Hepatocyte (in vitro differentiated cells): ENCODE measurements around the gene ZNF470.

Experiments used
- EZH2 ChIP-seq: fragments of 200-600 bp; sonication (generic); IDR thresholded peaks from 2 replicates; pipeline ENCODE4 v1.6.1; 2016; ENCODE audit warnings: antibody characterized with exemption, mild to moderate bottlenecking, borderline replicate concordance
- TF ChIP-seq, protein P1 (sequence below): fragments of 200-600 bp; sonication (generic); IDR thresholded peaks from 2 replicates; pipeline ENCODE4 v1.5.1; 2016; ENCODE audit warnings: antibody characterized with exemption, mild to moderate bottlenecking; ENCODE audit not compliant: poor library complexity

DNA sequence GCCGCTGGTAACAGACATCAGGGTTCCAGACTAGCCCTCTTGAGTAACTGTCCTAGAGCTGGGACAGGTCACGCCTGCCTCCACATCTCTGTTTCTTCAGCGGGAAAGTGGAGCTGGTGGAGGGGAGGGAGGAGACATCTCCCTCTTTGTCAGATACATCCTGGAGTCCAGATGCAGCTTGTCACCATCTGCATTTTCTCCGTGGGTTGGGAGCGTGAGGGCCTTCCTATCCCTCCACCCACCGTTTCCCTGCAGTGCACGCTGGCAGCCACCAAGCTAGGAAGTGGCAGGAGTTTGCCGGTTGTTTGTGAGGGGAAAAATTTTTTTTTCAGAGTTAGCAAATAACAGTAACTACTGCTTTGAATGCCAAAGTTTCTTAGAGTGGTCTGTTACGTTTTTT is 55.7 kb downstream of the ZNF470 start:
- TF ChIP-seq, protein P1, sequence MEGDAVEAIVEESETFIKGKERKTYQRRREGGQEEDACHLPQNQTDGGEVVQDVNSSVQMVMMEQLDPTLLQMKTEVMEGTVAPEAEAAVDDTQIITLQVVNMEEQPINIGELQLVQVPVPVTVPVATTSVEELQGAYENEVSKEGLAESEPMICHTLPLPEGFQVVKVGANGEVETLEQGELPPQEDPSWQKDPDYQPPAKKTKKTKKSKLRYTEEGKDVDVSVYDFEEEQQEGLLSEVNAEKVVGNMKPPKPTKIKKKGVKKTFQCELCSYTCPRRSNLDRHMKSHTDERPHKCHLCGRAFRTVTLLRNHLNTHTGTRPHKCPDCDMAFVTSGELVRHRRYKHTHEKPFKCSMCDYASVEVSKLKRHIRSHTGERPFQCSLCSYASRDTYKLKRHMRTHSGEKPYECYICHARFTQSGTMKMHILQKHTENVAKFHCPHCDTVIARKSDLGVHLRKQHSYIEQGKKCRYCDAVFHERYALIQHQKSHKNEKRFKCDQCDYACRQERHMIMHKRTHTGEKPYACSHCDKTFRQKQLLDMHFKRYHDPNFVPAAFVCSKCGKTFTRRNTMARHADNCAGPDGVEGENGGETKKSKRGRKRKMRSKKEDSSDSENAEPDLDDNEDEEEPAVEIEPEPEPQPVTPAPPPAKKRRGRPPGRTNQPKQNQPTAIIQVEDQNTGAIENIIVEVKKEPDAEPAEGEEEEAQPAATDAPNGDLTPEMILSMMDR, result no peak
- no peak for TF ChIP-seq EZH2
